NOMO-1 treated with DMSO at 0.1 percent for 48 hours (cell line): ENCODE results near the gene ATOX1.
"Not testable (repeated sequence)": the region's sequence is repeated elsewhere in the genome, so short reads cannot be mapped to it uniquely, and the experiment has no call there.

ENCODE experiments used
- DNase-seq: peaks from one replicate; lab custom pipeline; 2025; ENCODE audit not compliant: unreplicated experiment; lab: John Stamatoyannopoulos, UW

The ATOX1 gene

GRCh38 chr5:151699071-151699901 lies 59.1 kb downstream of the ATOX1 start:
- no peak for DNase-seq

- DNase-seq = not testable (repeated sequence)
Observed at GRCh38 chr5:151698081-151698480, 60.4 kb downstream of the ATOX1 start.

GRCh38 chr5:151697452-151697851 lies 61.0 kb downstream of the ATOX1 start:
- DNase-seq = no peak

GRCh38 chr5:151696470-151697061 lies 61.9 kb downstream of the ATOX1 start:
- DNase-seq = no peak

GRCh38 chr5:151695464-151695863 lies 63.0 kb downstream of the ATOX1 start:
- no peak for DNase-seq

GRCh38 chr5:151694035-151694485 lies 64.4 kb downstream of the ATOX1 start:
- no peak for DNase-seq
